SK-N-SH (cell line): ENCODE measurements around the gene ABHD16B.

Source experiments
- EZH2phosphoT487 ChIP-seq: fragments of 200-600 bp; sonication (generic); IDR thresholded peaks from 2 replicates; pipeline ENCODE4 v1.6.1; 2017; ENCODE audit warnings: low read depth, mixed run types, mild to moderate bottlenecking, antibody characterized with exemption, moderate library complexity, borderline replicate concordance
- FOSL2 ChIP-seq: IDR thresholded peaks from 2 replicates; pipeline ENCODE4 v1.4.0; 2012; ENCODE audit warnings: low read depth, mild to moderate bottlenecking, moderate library complexity, borderline replicate concordance
- GABPA ChIP-seq: IDR thresholded peaks from 2 replicates; pipeline ENCODE4 v1.4.0; 2012; ENCODE audit warnings: low read depth, mild to moderate bottlenecking
- POLR2AphosphoS5 ChIP-seq: IDR thresholded peaks from 2 replicates; pipeline ENCODE4 v1.6.1; 2012; ENCODE audit warnings: low read depth, low read length
- RCOR1 ChIP-seq: fragments of 150-350 bp; IDR thresholded peaks from 2 replicates; pipeline ENCODE4 v1.6.1; 2017; ENCODE audit warnings: antibody characterized with exemption, low read length
- RFX5 ChIP-seq: IDR thresholded peaks from 2 replicates; pipeline ENCODE4 v1.6.1; 2012; ENCODE audit warnings: mild to moderate bottlenecking, improper control_type of control experiment, low read length
- ZBTB33 ChIP-seq: IDR thresholded peaks from 2 replicates; pipeline ENCODE4 v1.4.0; 2012; ENCODE audit warnings: low read depth, borderline replicate concordance
- TF ChIP-seq, protein P1 (sequence below): IDR thresholded peaks from 2 replicates; pipeline ENCODE4 v1.6.1; 2012; ENCODE audit warnings: mild to moderate bottlenecking, low read depth, low read length, moderate library complexity
- TF ChIP-seq, protein P2 (sequence below): fragments of 200-600 bp; sonication (generic); IDR thresholded peaks from 2 replicates; pipeline ENCODE4 v1.6.1; 2017; ENCODE audit warnings: antibody characterized with exemption, mild to moderate bottlenecking, moderate library complexity

DNA sequence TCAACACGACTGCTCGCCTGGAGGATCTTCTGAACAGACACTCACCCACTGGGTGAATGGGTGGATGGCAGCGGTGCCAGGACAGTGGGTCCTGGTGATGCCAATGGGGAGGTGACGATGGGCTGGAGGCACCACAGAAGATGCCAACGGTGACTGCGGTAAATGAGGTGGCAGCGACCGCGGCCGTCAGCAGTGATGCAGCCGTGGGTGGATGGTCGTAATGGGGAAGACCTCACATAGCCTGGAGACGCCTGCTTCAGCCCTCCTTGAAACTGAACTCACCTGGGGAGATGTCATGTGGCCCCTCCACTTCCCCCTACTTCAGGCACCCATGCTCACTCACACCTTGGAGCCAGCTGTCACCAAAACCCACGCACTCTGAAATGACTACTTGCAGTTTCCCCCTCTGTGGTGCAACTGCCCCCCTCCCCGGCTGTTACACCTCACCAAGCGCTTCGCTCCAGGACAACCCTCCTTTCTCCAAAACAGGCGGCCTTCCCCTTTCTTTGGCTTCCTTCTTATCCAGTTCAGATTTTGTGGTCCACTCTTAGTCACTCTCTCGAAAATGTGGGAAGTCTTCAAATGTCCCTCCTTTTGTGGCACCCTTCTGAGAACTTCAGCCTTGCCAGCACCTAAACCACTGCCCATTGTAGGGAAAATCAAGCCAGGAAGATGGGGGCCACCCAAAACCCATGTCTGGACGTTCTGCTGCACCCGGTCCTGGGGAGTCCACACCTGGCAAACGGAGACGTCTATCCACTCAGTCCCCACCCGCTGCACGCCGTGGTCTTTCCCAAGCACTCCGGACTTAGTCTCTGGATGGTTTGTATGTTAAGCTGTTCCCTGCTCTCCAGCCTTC is 10.4 kb upstream of the ABHD16B start:
- TF ChIP-seq RCOR1 (no peak), FOSL2 (no peak), RFX5 (no peak), POLR2AphosphoS5 (no peak), GABPA (no peak), EZH2phosphoT487 (no peak), ZBTB33 (no peak)
- TF ChIP-seq, protein P1, sequence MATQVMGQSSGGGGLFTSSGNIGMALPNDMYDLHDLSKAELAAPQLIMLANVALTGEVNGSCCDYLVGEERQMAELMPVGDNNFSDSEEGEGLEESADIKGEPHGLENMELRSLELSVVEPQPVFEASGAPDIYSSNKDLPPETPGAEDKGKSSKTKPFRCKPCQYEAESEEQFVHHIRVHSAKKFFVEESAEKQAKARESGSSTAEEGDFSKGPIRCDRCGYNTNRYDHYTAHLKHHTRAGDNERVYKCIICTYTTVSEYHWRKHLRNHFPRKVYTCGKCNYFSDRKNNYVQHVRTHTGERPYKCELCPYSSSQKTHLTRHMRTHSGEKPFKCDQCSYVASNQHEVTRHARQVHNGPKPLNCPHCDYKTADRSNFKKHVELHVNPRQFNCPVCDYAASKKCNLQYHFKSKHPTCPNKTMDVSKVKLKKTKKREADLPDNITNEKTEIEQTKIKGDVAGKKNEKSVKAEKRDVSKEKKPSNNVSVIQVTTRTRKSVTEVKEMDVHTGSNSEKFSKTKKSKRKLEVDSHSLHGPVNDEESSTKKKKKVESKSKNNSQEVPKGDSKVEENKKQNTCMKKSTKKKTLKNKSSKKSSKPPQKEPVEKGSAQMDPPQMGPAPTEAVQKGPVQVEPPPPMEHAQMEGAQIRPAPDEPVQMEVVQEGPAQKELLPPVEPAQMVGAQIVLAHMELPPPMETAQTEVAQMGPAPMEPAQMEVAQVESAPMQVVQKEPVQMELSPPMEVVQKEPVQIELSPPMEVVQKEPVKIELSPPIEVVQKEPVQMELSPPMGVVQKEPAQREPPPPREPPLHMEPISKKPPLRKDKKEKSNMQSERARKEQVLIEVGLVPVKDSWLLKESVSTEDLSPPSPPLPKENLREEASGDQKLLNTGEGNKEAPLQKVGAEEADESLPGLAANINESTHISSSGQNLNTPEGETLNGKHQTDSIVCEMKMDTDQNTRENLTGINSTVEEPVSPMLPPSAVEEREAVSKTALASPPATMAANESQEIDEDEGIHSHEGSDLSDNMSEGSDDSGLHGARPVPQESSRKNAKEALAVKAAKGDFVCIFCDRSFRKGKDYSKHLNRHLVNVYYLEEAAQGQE: no peak
- TF ChIP-seq, protein P2, sequence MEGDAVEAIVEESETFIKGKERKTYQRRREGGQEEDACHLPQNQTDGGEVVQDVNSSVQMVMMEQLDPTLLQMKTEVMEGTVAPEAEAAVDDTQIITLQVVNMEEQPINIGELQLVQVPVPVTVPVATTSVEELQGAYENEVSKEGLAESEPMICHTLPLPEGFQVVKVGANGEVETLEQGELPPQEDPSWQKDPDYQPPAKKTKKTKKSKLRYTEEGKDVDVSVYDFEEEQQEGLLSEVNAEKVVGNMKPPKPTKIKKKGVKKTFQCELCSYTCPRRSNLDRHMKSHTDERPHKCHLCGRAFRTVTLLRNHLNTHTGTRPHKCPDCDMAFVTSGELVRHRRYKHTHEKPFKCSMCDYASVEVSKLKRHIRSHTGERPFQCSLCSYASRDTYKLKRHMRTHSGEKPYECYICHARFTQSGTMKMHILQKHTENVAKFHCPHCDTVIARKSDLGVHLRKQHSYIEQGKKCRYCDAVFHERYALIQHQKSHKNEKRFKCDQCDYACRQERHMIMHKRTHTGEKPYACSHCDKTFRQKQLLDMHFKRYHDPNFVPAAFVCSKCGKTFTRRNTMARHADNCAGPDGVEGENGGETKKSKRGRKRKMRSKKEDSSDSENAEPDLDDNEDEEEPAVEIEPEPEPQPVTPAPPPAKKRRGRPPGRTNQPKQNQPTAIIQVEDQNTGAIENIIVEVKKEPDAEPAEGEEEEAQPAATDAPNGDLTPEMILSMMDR: no peak
